Liver (tissue), 9 donors: ENCODE measurements around the gene MFF. TPM values are rescaled to one million over a fixed set of nuclear protein-coding genes. Genes with fewer than 3 reads are reported as not detected.

Source experiments
- DNase-seq: peaks from one replicate; pipeline ENCODE4 v3.0.0-alpha.2; 2017; ENCODE audit warnings: low spot score
- H3K27ac ChIP-seq, 2 donors: one replicate each; pipeline ENCODE4 v1.7.0; 2013; ENCODE audit warnings: inconsistent platforms in 2 of 2, low read length in 2 of 2, control low read depth in 1 of 2, low read depth in 1 of 2, mild to moderate bottlenecking in 1 of 2
- H3K27me3 ChIP-seq, 4 donors: one replicate each; pipeline versions ENCODE4 v1.6.1 to v1.7.0; 2013; ENCODE audit warnings: low read length in 3 of 4, inconsistent platforms in 1 of 4, mild to moderate bottlenecking in 1 of 4, moderate library complexity in 1 of 4; ENCODE audit not compliant: control insufficient read depth in 4 of 4, insufficient read depth in 4 of 4
- H3K36me3 ChIP-seq, 4 donors: one replicate each; pipeline versions ENCODE4 v1.6.1 to v1.7.0; 2013; ENCODE audit warnings: low read length in 3 of 4, mild to moderate bottlenecking in 3 of 4, low read depth in 1 of 4, moderate library complexity in 1 of 4; ENCODE audit not compliant: control insufficient read depth in 4 of 4, insufficient read depth in 3 of 4
- H3K4me1 ChIP-seq, 4 donors: one replicate each; pipeline versions ENCODE4 v1.6.1 to v1.7.0; 2013; ENCODE audit warnings: low read length in 3 of 4, mild to moderate bottlenecking in 3 of 4, moderate library complexity in 1 of 4; ENCODE audit not compliant: control insufficient read depth in 4 of 4, insufficient read depth in 4 of 4
- H3K4me3 ChIP-seq, 3 donors: one replicate each; pipeline versions ENCODE4 v1.6.1 to v1.7.0; 2013; ENCODE audit warnings: low read length in 3 of 3, control low read depth in 1 of 3, low read depth in 1 of 3, mild to moderate bottlenecking in 1 of 3
- H3K9ac ChIP-seq, 2 donors: one replicate each; pipeline ENCODE4 v1.7.0; 2013; ENCODE audit warnings: low read length in 2 of 2, mild to moderate bottlenecking in 2 of 2, moderate library complexity in 2 of 2, control low read depth in 1 of 2, low read depth in 1 of 2
- H3K9me3 ChIP-seq, 4 donors: one replicate each; pipeline versions ENCODE4 v1.6.1 to v1.7.0; 2013; ENCODE audit warnings: low read length in 3 of 4; ENCODE audit not compliant: control insufficient read depth in 4 of 4
- EGR1 ChIP-seq, 2 donors: IDR thresholded peaks; 2 replicates each; pipeline ENCODE4 v1.6.1; 2016 to 2018; ENCODE audit warnings: antibody characterized with exemption in 2 of 2, low read depth in 2 of 2
- FOXA1 ChIP-seq: IDR thresholded peaks from 2 replicates; pipeline ENCODE4 v1.6.1; 2016; ENCODE audit warnings: antibody characterized with exemption
- FOXA2 ChIP-seq: IDR thresholded peaks from 2 replicates; pipeline ENCODE4 v1.6.1; 2016; ENCODE audit warnings: antibody characterized with exemption
- GABPA ChIP-seq, 2 donors: IDR thresholded peaks in 1 of 2; conservative IDR thresholded peaks in 1 of 2; 2 replicates each; pipeline ENCODE4 v1.6.1; 2016; ENCODE audit warnings: antibody characterized with exemption in 2 of 2, mild to moderate bottlenecking in 1 of 2, moderate library complexity in 1 of 2
- HNF4A ChIP-seq, 2 donors: conservative IDR thresholded peaks; 2 replicates each; pipeline ENCODE4 v1.6.1; 2016; ENCODE audit warnings: antibody characterized with exemption in 2 of 2, mild to moderate bottlenecking in 2 of 2
- HNF4G ChIP-seq: IDR thresholded peaks from 2 replicates; pipeline ENCODE4 v1.6.1; 2016; ENCODE audit warnings: antibody characterized with exemption
- JUND ChIP-seq, 2 donors: IDR thresholded peaks; 2 replicates each; pipeline ENCODE4 v1.6.1; 2016; ENCODE audit warnings: antibody characterized with exemption in 2 of 2
- NR2F2 ChIP-seq: IDR thresholded peaks from 2 replicates; pipeline ENCODE4 v1.6.1; 2016; ENCODE audit warnings: antibody characterized with exemption
- RAD21 ChIP-seq, 2 donors: IDR thresholded peaks; 2 replicates each; pipeline ENCODE4 v1.6.1; 2016; ENCODE audit warnings: antibody characterized with exemption in 2 of 2, mild to moderate bottlenecking in 2 of 2
- RXRA ChIP-seq, 2 donors: IDR thresholded peaks; 2 replicates each; pipeline ENCODE4 v1.6.1; 2017 to 2018; ENCODE audit warnings: antibody characterized with exemption in 2 of 2, mild to moderate bottlenecking in 1 of 2
- SP1 ChIP-seq: IDR thresholded peaks from 2 replicates; pipeline ENCODE4 v1.6.1; 2018; ENCODE audit warnings: antibody characterized with exemption, mild to moderate bottlenecking
- TAF1 ChIP-seq: conservative IDR thresholded peaks from 2 replicates; pipeline ENCODE4 v1.6.1; 2016; ENCODE audit warnings: antibody characterized with exemption, mild to moderate bottlenecking
- YY1 ChIP-seq: IDR thresholded peaks from 2 replicates; pipeline ENCODE4 v1.6.1; 2016; ENCODE audit warnings: antibody characterized with exemption, mild to moderate bottlenecking
- WGBS: extraction: QIAGEN DNeasy Blood & Tissue Kit; methylation state at CpG from one replicate; pipeline ENCODE4 v1.1.7; 2013; 5-methylcytosine and 5-hydroxymethylcytosine counted together
- polyA plus RNA-seq, 2 donors: library from polyadenylated mRNA; stranded (reverse) in 1 of 2; unstranded in 1 of 2; fragments of 200-250 nt in 1 of 2; fragments of >200 nt in 1 of 2; fragmentation: Nextera tagmentation in 1 of 2; extraction: Ambion mirVana in 1 of 2; gene quantifications; one replicate each; pipeline versions ENCODE4 v1.2.1 to v1.2.3, GENCODE V29; 2013 to 2015
- total RNA-seq, 2 donors: library from RNA; depleted of rRNA; stranded (reverse); fragments of >200 nt; gene quantifications; one replicate each; pipeline ENCODE4 v1.2.3, GENCODE V29; 2014
- TF ChIP-seq, protein P1 (sequence below): IDR thresholded peaks from 2 replicates; pipeline ENCODE4 v1.6.1; 2016; ENCODE audit warnings: antibody characterized with exemption, mild to moderate bottlenecking
- TF ChIP-seq, protein P2 (sequence below): IDR thresholded peaks from 2 replicates; pipeline ENCODE4 v1.6.1; 2016; ENCODE audit warnings: antibody characterized with exemption
- TF ChIP-seq, protein P3 (sequence below): fragments of 150-350 bp; IDR thresholded peaks from 2 replicates; pipeline ENCODE4 v1.5.1; 2017; ENCODE audit warnings: improper control_type of control experiment, low read depth, low read length; ENCODE audit not compliant: missing input control
- TF ChIP-seq, protein P4 (sequence below): IDR thresholded peaks from 2 replicates; pipeline ENCODE4 v1.6.1; 2016; ENCODE audit warnings: antibody characterized with exemption
- TF ChIP-seq, protein P5 (sequence below): IDR thresholded peaks from 2 replicates; pipeline ENCODE4 v1.6.1; 2016; ENCODE audit warnings: antibody characterized with exemption
- donor health status: healthy.
- donor health status: healthy.
- donor health status: healthy.
- donor health status: healthy.
- donor health status: healthy.

Gene MFF
- total and polyA plus RNA-seq, 4 donors, result 28.9 to 40.8 (median 33.2) TPM

DNA sequence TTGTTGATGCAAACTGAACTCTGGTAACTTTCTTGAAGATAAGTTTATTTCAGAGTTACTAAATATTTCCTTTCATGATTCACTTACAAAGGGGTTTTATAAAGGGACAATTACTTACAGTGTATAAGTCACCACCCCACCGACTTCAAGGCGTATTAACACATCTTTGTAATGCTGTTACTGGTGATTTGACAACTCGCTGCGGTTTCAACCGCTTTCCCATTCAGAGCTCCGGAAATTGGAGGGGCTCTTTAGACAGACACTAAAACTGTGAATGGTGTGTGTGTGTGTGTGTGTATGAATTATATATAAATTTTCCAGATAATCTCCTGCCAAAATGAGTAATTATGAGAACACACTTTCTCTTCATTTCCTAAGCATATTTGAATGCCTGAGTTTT, 49.1 kb downstream of the MFF start:
- no peaks in the 10 kb centered on the region for H3K27me3 ChIP-seq
- no peaks in the 10 kb centered on the region for H3K36me3 ChIP-seq
- no peak for TF ChIP-seq RXRA (IDR thresholded peaks at IDR 0.05)
- TF ChIP-seq EGR1 (IDR thresholded peaks at IDR 0.05; ENCODE audit: low read depth in 2 of 2), result no peak
- TF ChIP-seq HNF4A (conservative IDR thresholded peaks at IDR 0.05), result no peak
- TF ChIP-seq, protein P1, sequence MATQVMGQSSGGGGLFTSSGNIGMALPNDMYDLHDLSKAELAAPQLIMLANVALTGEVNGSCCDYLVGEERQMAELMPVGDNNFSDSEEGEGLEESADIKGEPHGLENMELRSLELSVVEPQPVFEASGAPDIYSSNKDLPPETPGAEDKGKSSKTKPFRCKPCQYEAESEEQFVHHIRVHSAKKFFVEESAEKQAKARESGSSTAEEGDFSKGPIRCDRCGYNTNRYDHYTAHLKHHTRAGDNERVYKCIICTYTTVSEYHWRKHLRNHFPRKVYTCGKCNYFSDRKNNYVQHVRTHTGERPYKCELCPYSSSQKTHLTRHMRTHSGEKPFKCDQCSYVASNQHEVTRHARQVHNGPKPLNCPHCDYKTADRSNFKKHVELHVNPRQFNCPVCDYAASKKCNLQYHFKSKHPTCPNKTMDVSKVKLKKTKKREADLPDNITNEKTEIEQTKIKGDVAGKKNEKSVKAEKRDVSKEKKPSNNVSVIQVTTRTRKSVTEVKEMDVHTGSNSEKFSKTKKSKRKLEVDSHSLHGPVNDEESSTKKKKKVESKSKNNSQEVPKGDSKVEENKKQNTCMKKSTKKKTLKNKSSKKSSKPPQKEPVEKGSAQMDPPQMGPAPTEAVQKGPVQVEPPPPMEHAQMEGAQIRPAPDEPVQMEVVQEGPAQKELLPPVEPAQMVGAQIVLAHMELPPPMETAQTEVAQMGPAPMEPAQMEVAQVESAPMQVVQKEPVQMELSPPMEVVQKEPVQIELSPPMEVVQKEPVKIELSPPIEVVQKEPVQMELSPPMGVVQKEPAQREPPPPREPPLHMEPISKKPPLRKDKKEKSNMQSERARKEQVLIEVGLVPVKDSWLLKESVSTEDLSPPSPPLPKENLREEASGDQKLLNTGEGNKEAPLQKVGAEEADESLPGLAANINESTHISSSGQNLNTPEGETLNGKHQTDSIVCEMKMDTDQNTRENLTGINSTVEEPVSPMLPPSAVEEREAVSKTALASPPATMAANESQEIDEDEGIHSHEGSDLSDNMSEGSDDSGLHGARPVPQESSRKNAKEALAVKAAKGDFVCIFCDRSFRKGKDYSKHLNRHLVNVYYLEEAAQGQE, result no peak
- TF ChIP-seq, protein P2, sequence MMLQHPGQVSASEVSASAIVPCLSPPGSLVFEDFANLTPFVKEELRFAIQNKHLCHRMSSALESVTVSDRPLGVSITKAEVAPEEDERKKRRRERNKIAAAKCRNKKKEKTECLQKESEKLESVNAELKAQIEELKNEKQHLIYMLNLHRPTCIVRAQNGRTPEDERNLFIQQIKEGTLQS, result no peak
- TF ChIP-seq, protein P3, sequence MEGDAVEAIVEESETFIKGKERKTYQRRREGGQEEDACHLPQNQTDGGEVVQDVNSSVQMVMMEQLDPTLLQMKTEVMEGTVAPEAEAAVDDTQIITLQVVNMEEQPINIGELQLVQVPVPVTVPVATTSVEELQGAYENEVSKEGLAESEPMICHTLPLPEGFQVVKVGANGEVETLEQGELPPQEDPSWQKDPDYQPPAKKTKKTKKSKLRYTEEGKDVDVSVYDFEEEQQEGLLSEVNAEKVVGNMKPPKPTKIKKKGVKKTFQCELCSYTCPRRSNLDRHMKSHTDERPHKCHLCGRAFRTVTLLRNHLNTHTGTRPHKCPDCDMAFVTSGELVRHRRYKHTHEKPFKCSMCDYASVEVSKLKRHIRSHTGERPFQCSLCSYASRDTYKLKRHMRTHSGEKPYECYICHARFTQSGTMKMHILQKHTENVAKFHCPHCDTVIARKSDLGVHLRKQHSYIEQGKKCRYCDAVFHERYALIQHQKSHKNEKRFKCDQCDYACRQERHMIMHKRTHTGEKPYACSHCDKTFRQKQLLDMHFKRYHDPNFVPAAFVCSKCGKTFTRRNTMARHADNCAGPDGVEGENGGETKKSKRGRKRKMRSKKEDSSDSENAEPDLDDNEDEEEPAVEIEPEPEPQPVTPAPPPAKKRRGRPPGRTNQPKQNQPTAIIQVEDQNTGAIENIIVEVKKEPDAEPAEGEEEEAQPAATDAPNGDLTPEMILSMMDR, result no peak
- TF ChIP-seq GABPA (IDR thresholded peaks at IDR 0.05 in 1 of 2, conservative IDR thresholded peaks at IDR 0.05 in 1 of 2), result no peak
- TF ChIP-seq FOXA1, result no peak
- no peak for TF ChIP-seq HNF4G
- TF ChIP-seq NR2F2, result no peak
- no peak for TF ChIP-seq YY1
- no peak for TF ChIP-seq JUND (IDR thresholded peaks at IDR 0.05)
- TF ChIP-seq, protein P4, sequence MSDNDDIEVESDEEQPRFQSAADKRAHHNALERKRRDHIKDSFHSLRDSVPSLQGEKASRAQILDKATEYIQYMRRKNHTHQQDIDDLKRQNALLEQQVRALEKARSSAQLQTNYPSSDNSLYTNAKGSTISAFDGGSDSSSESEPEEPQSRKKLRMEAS, result no peak
- no peak for TF ChIP-seq RAD21 (IDR thresholded peaks at IDR 0.05)
- no peak for TF ChIP-seq FOXA2
- TF ChIP-seq SP1, result no peak
- no peak overlapping the region for H3K9ac ChIP-seq
- no peak overlapping the region for H3K4me3 ChIP-seq
- DNase-seq, result no peak
- no peaks in the 10 kb centered on the region for H3K9me3 ChIP-seq
- no peaks in the 10 kb centered on the region for H3K4me1 ChIP-seq
- WGBS, result 82% methylated on average over 6 of the region's 6 CpGs
- H3K27ac ChIP-seq, result no peak overlapping the region

DNA sequence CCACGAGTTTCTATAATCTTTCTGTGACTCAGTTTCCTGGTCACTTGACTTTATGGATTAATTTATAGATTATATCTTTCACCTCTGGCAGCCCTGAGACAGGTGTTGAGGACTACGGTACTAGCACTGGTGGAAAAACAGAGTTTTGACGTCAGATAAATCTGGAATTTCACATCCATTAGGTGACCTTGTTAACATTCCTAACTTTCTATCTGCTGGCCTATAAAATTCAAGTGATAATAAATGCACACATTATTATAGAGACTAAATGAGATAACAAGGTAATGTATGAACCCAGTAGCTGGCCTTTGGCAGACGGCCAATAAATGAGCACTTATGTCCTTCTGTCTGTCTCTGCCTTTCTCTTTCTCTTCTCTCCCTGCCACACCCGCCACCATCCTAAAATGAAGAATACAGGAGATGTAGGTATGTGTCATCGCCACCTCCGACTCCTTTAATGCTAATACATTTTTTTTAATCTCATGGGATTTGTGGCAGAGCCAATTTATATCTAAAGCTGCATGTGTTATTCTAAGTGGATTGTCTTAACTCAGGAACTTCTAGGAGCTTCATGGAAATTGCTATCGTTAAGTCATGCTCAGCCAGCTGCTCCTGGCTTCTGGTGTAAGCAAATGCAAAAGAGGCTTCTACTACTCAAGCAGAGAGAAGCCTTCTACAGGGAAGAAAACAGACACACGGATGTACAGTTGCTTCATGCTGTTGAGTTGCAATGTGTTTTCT, 51.8 kb downstream of the MFF start:
- no peak for DNase-seq
- TF ChIP-seq RXRA (IDR thresholded peaks at IDR 0.05) (no peak), SP1 (no peak), HNF4A (conservative IDR thresholded peaks at IDR 0.05) (no peak), TAF1 (no peak), RAD21 (IDR thresholded peaks at IDR 0.05) (no peak), EGR1 (IDR thresholded peaks at IDR 0.05; ENCODE audit: low read depth in 2 of 2) (no peak), FOXA2 (no peak), JUND (IDR thresholded peaks at IDR 0.05) (no peak), HNF4G (no peak), GABPA (IDR thresholded peaks at IDR 0.05 in 1 of 2, conservative IDR thresholded peaks at IDR 0.05 in 1 of 2) (no peak), YY1 (no peak), NR2F2 (no peak)
- TF ChIP-seq, protein P2, result no peak
- TF ChIP-seq, protein P4, result no peak
- TF ChIP-seq, protein P3, result no peak
- TF ChIP-seq, protein P5, sequence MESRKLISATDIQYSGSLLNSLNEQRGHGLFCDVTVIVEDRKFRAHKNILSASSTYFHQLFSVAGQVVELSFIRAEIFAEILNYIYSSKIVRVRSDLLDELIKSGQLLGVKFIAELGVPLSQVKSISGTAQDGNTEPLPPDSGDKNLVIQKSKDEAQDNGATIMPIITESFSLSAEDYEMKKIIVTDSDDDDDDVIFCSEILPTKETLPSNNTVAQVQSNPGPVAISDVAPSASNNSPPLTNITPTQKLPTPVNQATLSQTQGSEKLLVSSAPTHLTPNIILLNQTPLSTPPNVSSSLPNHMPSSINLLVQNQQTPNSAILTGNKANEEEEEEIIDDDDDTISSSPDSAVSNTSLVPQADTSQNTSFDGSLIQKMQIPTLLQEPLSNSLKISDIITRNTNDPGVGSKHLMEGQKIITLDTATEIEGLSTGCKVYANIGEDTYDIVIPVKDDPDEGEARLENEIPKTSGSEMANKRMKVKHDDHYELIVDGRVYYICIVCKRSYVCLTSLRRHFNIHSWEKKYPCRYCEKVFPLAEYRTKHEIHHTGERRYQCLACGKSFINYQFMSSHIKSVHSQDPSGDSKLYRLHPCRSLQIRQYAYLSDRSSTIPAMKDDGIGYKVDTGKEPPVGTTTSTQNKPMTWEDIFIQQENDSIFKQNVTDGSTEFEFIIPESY, result no peak

More for the DNA sequence above, 51.8 kb downstream of the MFF start:
- no peak overlapping the region for H3K4me3 ChIP-seq
- no peaks in the 10 kb centered on the region for H3K36me3 ChIP-seq
- H3K9ac ChIP-seq, result no peak overlapping the region
- no peaks in the 10 kb centered on the region for H3K4me1 ChIP-seq
- WGBS, result 70% methylated on average over 9 of the region's 9 CpGs
- H3K27ac ChIP-seq, result no peak overlapping the region
- no peaks in the 10 kb centered on the region for H3K9me3 ChIP-seq
- H3K27me3 ChIP-seq, result no peaks in the 10 kb centered on the region
